K562 (cell line): ENCODE data around the gene ADAMTS2. TPM values are rescaled to one million over a fixed set of nuclear protein-coding genes. Genes with fewer than 3 reads are reported as not detected.

Source experiments
- ATAC-seq: fragments of 200-7000 bp; cut with Tn5 transposase; 3 replicates; pipeline ENCODE4 v1.9.1; 2020; ENCODE audit warnings: moderate library complexity
- BruUV-seq: library from RNA; stranded (reverse); fragments of 400-500 nt; replicated peaks from 2 replicates; lab custom pipeline; 2021; lab: Mats Ljungman, UMichigan
- CTCF ChIA-PET: fragments of 300-600 bp; formaldehyde crosslinking; extraction: SDS; loops from one replicate; lab custom pipeline; 2021; ENCODE audit warnings: low intra/inter-chr PET ratio; lab: Yijun Ruan, JAX
- POLR2A ChIA-PET: fragments of 300-600, 350-650 bp; sonication (Branson Sonifier 250); formaldehyde crosslinking; extraction: SDS; loops from one replicate; lab custom pipeline; 2021; ENCODE audit warnings: antibody characterized with exemption, inconsistent platforms; lab: Yijun Ruan, JAX
- DNase-seq, 4 experiments: peaks; one replicate each; pipeline versions ENCODE4 v3.0.0 to v3.0.0-alpha.2; 2011 to 2018; ENCODE audit warnings: low spot score in 3 of 4, mixed read lengths in 3 of 4; ENCODE audit errors: extremely low read depth in 1 of 4
- FAIRE-seq: peaks from 2 replicates; lab custom pipeline; 2011; peaks lifted over from hg19 to GRCh38; lab: Jason Lieb, UNC
- H2AFZ ChIP-seq: 2 replicates; pipeline ENCODE4 v1.6.0; 2011; ENCODE audit warnings: low read depth, low read length, control low read depth, inconsistent platforms
- H3K27ac ChIP-seq: fragments of 200-600 bp; 3 replicates; pipeline ENCODE4 v1.8.0; 2011; ENCODE audit warnings: low read depth, mild to moderate bottlenecking, control low read depth, inconsistent platforms, low read length, moderate library complexity, mixed read lengths; ENCODE audit errors: extremely low read depth
- H3K27me3 ChIP-seq, 2 experiments: fragments of 300-600 bp in 1 of 2; 2 replicates in 1 of 2; 3 replicates in 1 of 2; pipeline versions ENCODE4 v1.6.0 to v1.8.0; 2011; ENCODE audit warnings: inconsistent platforms in 2 of 2, low read length in 2 of 2, mild to moderate bottlenecking in 1 of 2, mixed read lengths in 1 of 2, moderate library complexity in 1 of 2; ENCODE audit not compliant: control insufficient read depth in 2 of 2, insufficient read depth in 2 of 2
- H3K36me3 ChIP-seq: fragments of 300-600 bp; 3 replicates; pipeline ENCODE4 v1.8.0; 2011; ENCODE audit warnings: mild to moderate bottlenecking, low read length, inconsistent platforms; ENCODE audit not compliant: control insufficient read depth, insufficient read depth
- H3K4me1 ChIP-seq, 2 experiments: fragments of 200-600 bp in 1 of 2; replicated peaks in 1 of 2; 2 replicates in 1 of 2; 3 replicates in 1 of 2; pipeline versions ENCODE4 v1.5.1 to v1.8.0; 2011; ENCODE audit warnings: inconsistent platforms in 2 of 2, low read length in 2 of 2, mild to moderate bottlenecking in 1 of 2, mixed read lengths in 1 of 2, moderate library complexity in 1 of 2; ENCODE audit not compliant: control insufficient read depth in 2 of 2, insufficient read depth in 2 of 2
- H3K4me2 ChIP-seq: 2 replicates; pipeline ENCODE4 v1.6.1; 2011; ENCODE audit warnings: low read length, control low read depth, inconsistent platforms, mixed read lengths; ENCODE audit not compliant: insufficient read depth
- H3K4me3 ChIP-seq: fragments of 200-600 bp; sonication (generic), shearing (Covaris generic); 2 replicates; pipeline ENCODE4 v1.5.1; 2016; ENCODE audit warnings: control low read depth, inconsistent platforms
- H3K79me2 ChIP-seq: fragments of 200-600 bp; 3 replicates; pipeline ENCODE4 v1.8.0; 2011; ENCODE audit warnings: low read length, inconsistent platforms; ENCODE audit not compliant: control insufficient read depth, insufficient read depth
- H3K9ac ChIP-seq, 2 experiments: 2 replicates each; pipeline versions ENCODE4 v1.6.0 to v1.6.1; 2011; ENCODE audit warnings: low read depth in 2 of 2, low read length in 2 of 2, control low read depth in 1 of 2, inconsistent platforms in 1 of 2, mild to moderate bottlenecking in 1 of 2, mixed read lengths in 1 of 2; ENCODE audit not compliant: insufficient read depth in 1 of 2
- H3K9me1 ChIP-seq: one replicate; pipeline ENCODE4 v1.6.0; 2011; ENCODE audit warnings: inconsistent platforms, mild to moderate bottlenecking, low read length, moderate library complexity; ENCODE audit not compliant: control insufficient read depth, insufficient read depth
- H3K9me3 ChIP-seq: replicated peaks from 2 replicates; pipeline ENCODE4 v1.5.1; 2011; ENCODE audit warnings: low read depth, low read length, inconsistent platforms; ENCODE audit not compliant: control insufficient read depth, insufficient read depth
- H4K20me1 ChIP-seq: replicated peaks from 2 replicates; pipeline ENCODE4 v1.6.1; 2011; ENCODE audit warnings: low read length, inconsistent platforms, mixed read lengths; ENCODE audit not compliant: control insufficient read depth, insufficient read depth
- ARNT ChIP-seq, 2 experiments: fragments of 450-650 bp; IDR thresholded peaks; 2 replicates each; pipeline ENCODE4 v1.6.1; 2016; ENCODE audit warnings: mild to moderate bottlenecking in 1 of 2
- DNMT1 ChIP-seq: fragments of 450-650 bp; IDR thresholded peaks from 2 replicates; pipeline ENCODE4 v1.6.1; 2016; ENCODE audit warnings: antibody characterized with exemption, mild to moderate bottlenecking
- ELF2 ChIP-seq: fragments of 250-450 bp; sonication (Bioruptor Pico); IDR thresholded peaks from 2 replicates; pipeline ENCODE4 v1.5.0; 2021; ENCODE audit warnings: mild to moderate bottlenecking
- HDGF ChIP-seq: fragments of 450-650 bp; IDR thresholded peaks from 2 replicates; pipeline ENCODE4 v1.6.1; 2016
- NFIX ChIP-seq: fragments of 250-450 bp; sonication (Bioruptor Pico); IDR thresholded peaks from 2 replicates; pipeline ENCODE4 v1.4.0; 2020; ENCODE audit warnings: low read depth, mild to moderate bottlenecking, moderate library complexity
- NR2C2 ChIP-seq, 2 experiments: fragments of 200-800 bp in 1 of 2; sonication (Bioruptor generic) in 1 of 2; sonication (generic) in 1 of 2; formaldehyde crosslinking in 1 of 2; IDR thresholded peaks; 2 replicates each; pipeline versions ENCODE4 v1.6.1 to v1.8.0; 2016 to 2022; ENCODE audit warnings: mild to moderate bottlenecking in 1 of 2, missing compliant biosample characterization in 1 of 2, missing genetic modification characterization in 1 of 2, missing genetic modification reagents in 1 of 2
- POLR2G ChIP-seq: fragments of 200-400 bp; formaldehyde crosslinking; IDR thresholded peaks from 2 replicates; pipeline ENCODE4 v1.6.1; 2017; ENCODE audit warnings: low read depth, mild to moderate bottlenecking, antibody characterized with exemption, low read length, moderate library complexity
- PPARD ChIP-seq: fragments of 250-450 bp; sonication (Bioruptor Pico); IDR thresholded peaks from 2 replicates; pipeline ENCODE4 v1.8.0; 2022; ENCODE audit warnings: inconsistent platforms, mild to moderate bottlenecking, moderate library complexity
- ZNF57 ChIP-seq: fragments of 450-650 bp; formaldehyde crosslinking; IDR thresholded peaks from 2 replicates; pipeline ENCODE4 v1.4.0; 2020; ENCODE audit warnings: mild to moderate bottlenecking, moderate library complexity
- ZSCAN32 ChIP-seq: fragments of 450-650 bp; formaldehyde crosslinking; IDR thresholded peaks from 2 replicates; pipeline ENCODE4 v1.4.0; 2020; ENCODE audit warnings: mild to moderate bottlenecking, moderate library complexity
- WGBS: fragments of 100-300 bp; shearing (Covaris generic); methylation state at CpG from one replicate; pipeline ENCODE4 v1.1.6; 2016; ENCODE audit warnings: low coverage, mixed read lengths; ENCODE audit not compliant: insufficient coverage; ENCODE audit errors: missing lambda C conversion rate; 5-methylcytosine and 5-hydroxymethylcytosine counted together
- in situ Hi-C: fragments of 300-500 bp; cut with MboI; formaldehyde crosslinking; loops from 4 replicates; pipeline ENCODE4 v1.15.0; 2018; ENCODE audit warnings: inconsistent platforms, mixed read lengths
- intact Hi-C: fragments of 100-400 bp; cut with micrococcal nuclease; formaldehyde crosslinking; loops from 2 replicates; pipeline ENCODE4 v1.14.2; 2022
- polyA plus RNA-seq, 8 experiments: library from polyadenylated mRNA; depleted of rRNA in 4 of 8; stranded (reverse) in 5 of 8; unstranded in 3 of 8; fragments of >200 nt; fragmentation: Nextera tagmentation in 2 of 8; fragmentation: Illumina TruSeq in 1 of 8; extraction: Ambion mirVana in 2 of 8; extraction: Trizol in 1 of 8; gene quantifications; 2 replicates each; pipeline versions ENCODE4 v1.2.1 to v1.2.3, GENCODE V29; 2011 to 2014; ENCODE audit warnings: inconsistent platforms in 1 of 8, missing spikeins in 1 of 8
- total RNA-seq, 7 experiments: library from RNA; depleted of rRNA in 6 of 7; stranded (reverse); fragments of >200 nt in 6 of 7; fragmentation: Illumina TruSeq in 2 of 7; extraction: Trizol in 2 of 7; gene quantifications; 2 replicates each; pipeline versions ENCODE4 v1.2.1 to v1.2.3, GENCODE V29; 2011 to 2021; ENCODE audit warnings: low replicate concordance in 1 of 7
- TF ChIP-seq, protein P1 (sequence below): fragments of 450-650 bp; IDR thresholded peaks from 2 replicates; pipeline ENCODE4 v1.7.1; 2018; ENCODE audit warnings: mild to moderate bottlenecking, low read depth; ENCODE audit not compliant: partially characterized antibody
- TF ChIP-seq, protein P2 (sequence below): fragments of 250-450 bp; sonication (Bioruptor Pico); IDR thresholded peaks from 2 replicates; pipeline ENCODE4 v1.8.0; 2021; ENCODE audit warnings: borderline replicate concordance, mild to moderate bottlenecking, moderate library complexity; ENCODE audit not compliant: poor library complexity, severe bottlenecking

ADAMTS2 gene
- total and polyA plus RNA-seq, 9 of the 15 experiments (the other 6 are each of a cell fraction or from before 2014, with no cell fraction given): not detected

DNA sequence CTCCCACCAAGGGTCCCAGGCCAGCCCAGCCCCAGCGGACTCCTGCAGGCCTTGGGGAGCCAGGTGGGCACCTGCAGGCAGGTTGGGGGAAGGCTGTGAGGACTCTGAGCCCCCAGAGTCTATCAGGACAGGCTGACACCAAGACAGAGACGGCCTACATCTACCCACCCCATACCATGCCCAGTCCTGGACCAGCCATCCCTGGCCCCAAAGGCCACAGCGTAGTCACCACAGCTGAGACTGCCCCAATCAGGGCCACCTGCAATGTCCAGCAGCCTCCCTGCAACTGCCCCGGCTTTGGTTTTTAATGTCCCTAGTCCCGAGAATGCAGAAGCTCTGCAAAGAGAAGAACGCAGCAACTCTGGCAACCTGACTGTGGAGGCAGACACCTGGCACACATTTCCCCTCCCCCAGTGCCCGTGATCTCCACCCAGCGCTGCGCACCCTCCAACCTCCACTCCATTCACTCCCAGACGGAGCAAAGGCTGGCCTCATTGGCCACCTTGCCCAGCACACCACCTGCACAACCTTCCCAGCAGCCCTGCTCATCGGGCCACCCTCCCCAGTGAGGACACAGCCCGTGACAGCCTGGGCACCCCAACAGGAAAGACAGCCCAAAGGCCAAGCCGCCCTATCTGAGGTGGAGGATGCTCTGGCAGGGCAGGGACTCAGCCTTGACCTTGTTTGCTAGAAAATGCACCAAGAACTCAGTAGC, 14.9 kb downstream of the ADAMTS2 start:
- in situ Hi-C loops (no loop called here), intact Hi-C loops (no loop called here)
- POLR2A ChIA-PET: no interaction called here
- no peak for TF ChIP-seq ZNF57 (CRISPR knock-in tag)
- TF ChIP-seq DNMT1: no peak
- no peak for DNase-seq
- no peak for ATAC-seq
- no peak overlapping the region; a peak in 1 of 4 replicates for H3K9ac ChIP-seq
- peaks cover 15 to 55% of the 10 kb centered on the region in 2 experiments; a peak in 4 of 5 replicates for H3K27me3 ChIP-seq
- no peak overlapping the region for H3K4me2 ChIP-seq
- H3K36me3 ChIP-seq: no peaks in the 10 kb centered on the region
- no peaks in the 10 kb centered on the region for H3K79me2 ChIP-seq
- FAIRE-seq: no peak
- no peaks in the 10 kb centered on the region for H3K9me3 ChIP-seq
- CTCF ChIA-PET: no interaction called here
- no peak overlapping the region for H3K27ac ChIP-seq
- under 1% methylated on average over 13 of the region's 13 CpGs for WGBS
- H3K9me1 ChIP-seq: no peaks in the 10 kb centered on the region
- H3K4me3 ChIP-seq: no peak overlapping the region
- H2AFZ ChIP-seq: no peak overlapping the region
- no peaks in the 10 kb centered on the region for H4K20me1 ChIP-seq
- BruUV-seq: no TSS peak
- peaks cover 0 to 5% of the 10 kb centered on the region in 2 experiments; a peak in 1 of 5 replicates for H3K4me1 ChIP-seq

DNA sequence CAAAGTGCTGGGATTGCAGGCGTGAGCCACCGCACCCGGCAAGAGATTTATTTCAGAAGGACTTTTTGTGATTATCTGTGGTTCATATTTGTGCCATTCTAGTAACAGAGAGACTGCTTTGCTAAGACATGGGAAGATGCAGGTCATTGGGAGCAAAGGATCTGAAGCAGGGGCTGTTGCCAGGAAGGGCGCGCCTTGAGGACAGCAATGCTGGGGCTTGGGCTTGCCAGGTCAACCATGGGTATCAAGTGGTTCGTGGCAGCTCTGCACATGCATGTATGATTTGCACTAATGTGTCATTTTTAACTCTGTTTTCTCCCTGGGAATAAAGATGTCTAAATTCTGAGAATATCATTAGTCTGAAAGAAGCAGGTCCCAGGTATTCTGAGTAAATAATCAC, 17.0 kb downstream of the ADAMTS2 start:
- Histone ChIP-seq H2AFZ (no peak overlapping the region), H3K9me3 (no peaks in the 10 kb centered on the region), H3K27me3 (peaks cover 13 to 58% of the 10 kb centered on the region in 2 experiments; a peak in 4 of 5 replicates), H3K36me3 (no peaks in the 10 kb centered on the region), H3K9ac (no peak overlapping the region), H3K27ac (no peak overlapping the region), H3K9me1 (no peaks in the 10 kb centered on the region), H3K79me2 (no peaks in the 10 kb centered on the region), H3K4me3 (no peak overlapping the region), H3K4me2 (no peak overlapping the region), H4K20me1 (no peaks in the 10 kb centered on the region), H3K4me1 (peaks cover 0 to 5% of the 10 kb centered on the region in 2 experiments; a peak in 1 of 5 replicates)
- no TSS peak for BruUV-seq
- ChIA-PET POLR2A (no interaction called here), CTCF (no interaction called here)
- intact Hi-C loops: no loop called here
- ATAC-seq (no peak), FAIRE-seq (no peak), DNase-seq (no peak)
- in situ Hi-C loops: no loop called here
- WGBS: 16% methylated on average over 6 of the region's 6 CpGs
- no peak for TF ChIP-seq PPARD (CRISPR knock-in tag)
- TF ChIP-seq ARNT (IDR thresholded peaks at IDR 0.05): no peak
- TF ChIP-seq POLR2G: no peak
- TF ChIP-seq, protein P1, sequence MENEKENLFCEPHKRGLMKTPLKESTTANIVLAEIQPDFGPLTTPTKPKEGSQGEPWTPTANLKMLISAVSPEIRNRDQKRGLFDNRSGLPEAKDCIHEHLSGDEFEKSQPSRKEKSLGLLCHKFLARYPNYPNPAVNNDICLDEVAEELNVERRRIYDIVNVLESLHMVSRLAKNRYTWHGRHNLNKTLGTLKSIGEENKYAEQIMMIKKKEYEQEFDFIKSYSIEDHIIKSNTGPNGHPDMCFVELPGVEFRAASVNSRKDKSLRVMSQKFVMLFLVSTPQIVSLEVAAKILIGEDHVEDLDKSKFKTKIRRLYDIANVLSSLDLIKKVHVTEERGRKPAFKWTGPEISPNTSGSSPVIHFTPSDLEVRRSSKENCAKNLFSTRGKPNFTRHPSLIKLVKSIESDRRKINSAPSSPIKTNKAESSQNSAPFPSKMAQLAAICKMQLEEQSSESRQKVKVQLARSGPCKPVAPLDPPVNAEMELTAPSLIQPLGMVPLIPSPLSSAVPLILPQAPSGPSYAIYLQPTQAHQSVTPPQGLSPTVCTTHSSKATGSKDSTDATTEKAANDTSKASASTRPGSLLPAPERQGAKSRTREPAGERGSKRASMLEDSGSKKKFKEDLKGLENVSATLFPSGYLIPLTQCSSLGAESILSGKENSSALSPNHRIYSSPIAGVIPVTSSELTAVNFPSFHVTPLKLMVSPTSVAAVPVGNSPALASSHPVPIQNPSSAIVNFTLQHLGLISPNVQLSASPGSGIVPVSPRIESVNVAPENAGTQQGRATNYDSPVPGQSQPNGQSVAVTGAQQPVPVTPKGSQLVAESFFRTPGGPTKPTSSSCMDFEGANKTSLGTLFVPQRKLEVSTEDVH: no peak
- no peak for TF ChIP-seq ZSCAN32
- TF ChIP-seq NR2C2 (CRISPR knock-in tag; IDR thresholded peaks at IDR 0.05): no peak
- no peak for TF ChIP-seq NR2C2 (tag; IDR thresholded peaks at IDR 0.05)
- no peak for TF ChIP-seq ELF2 (CRISPR knock-in tag)
- no peak for TF ChIP-seq HDGF
- TF ChIP-seq, protein P2, sequence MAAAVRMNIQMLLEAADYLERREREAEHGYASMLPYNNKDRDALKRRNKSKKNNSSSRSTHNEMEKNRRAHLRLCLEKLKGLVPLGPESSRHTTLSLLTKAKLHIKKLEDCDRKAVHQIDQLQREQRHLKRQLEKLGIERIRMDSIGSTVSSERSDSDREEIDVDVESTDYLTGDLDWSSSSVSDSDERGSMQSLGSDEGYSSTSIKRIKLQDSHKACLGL (CRISPR knock-in tag): no peak
- TF ChIP-seq NFIX (CRISPR knock-in tag): no peak
